HG03095 (cell line): ENCODE measurements around the gene BANF1.
A peak's percentile ranks its signal among the peaks of the same experiment; 100 is the strongest.

Experiments
- ATAC-seq: cut with Tn5 transposase; IDR thresholded peaks from one replicate; pipeline ENCODE4 v1.9.1; 2021; ENCODE audit warnings: moderate library complexity; ENCODE audit not compliant: unreplicated experiment

BANF1 gene

GRCh38 chr11:66035653-66036333, 33.5 kb downstream of the BANF1 start:
- no peak for ATAC-seq

DNA sequence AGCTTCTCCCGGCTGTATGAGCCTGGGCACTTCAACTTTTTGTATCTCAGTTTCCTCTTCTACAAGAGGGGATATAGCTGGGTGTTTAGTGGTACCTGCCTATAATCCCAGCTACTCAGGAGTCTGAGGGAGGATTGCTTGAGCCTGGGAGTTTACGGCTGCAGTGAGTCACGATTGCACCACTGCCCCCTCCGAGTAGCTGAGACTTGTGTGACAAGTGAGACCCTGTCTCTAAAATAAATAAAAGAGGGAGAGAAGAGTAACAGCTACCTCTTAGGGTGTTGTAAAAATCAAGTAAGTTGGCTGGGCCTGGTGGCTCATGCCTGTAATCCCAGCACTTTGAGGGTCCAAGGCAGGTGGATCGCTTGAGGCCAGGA, 34.0 kb downstream of the BANF1 start:
- no peak for ATAC-seq

- ATAC-seq = no peak
Observed at GRCh38 chr11:66037327-66037726, 35.0 kb downstream of the BANF1 start.

- no peak for ATAC-seq
Observed at GRCh38 chr11:66039765-66040164, 37.5 kb downstream of the BANF1 start.

- no peak for ATAC-seq
Observed at GRCh38 chr11:66042227-66042995, 40.1 kb downstream of the BANF1 start.

DNA sequence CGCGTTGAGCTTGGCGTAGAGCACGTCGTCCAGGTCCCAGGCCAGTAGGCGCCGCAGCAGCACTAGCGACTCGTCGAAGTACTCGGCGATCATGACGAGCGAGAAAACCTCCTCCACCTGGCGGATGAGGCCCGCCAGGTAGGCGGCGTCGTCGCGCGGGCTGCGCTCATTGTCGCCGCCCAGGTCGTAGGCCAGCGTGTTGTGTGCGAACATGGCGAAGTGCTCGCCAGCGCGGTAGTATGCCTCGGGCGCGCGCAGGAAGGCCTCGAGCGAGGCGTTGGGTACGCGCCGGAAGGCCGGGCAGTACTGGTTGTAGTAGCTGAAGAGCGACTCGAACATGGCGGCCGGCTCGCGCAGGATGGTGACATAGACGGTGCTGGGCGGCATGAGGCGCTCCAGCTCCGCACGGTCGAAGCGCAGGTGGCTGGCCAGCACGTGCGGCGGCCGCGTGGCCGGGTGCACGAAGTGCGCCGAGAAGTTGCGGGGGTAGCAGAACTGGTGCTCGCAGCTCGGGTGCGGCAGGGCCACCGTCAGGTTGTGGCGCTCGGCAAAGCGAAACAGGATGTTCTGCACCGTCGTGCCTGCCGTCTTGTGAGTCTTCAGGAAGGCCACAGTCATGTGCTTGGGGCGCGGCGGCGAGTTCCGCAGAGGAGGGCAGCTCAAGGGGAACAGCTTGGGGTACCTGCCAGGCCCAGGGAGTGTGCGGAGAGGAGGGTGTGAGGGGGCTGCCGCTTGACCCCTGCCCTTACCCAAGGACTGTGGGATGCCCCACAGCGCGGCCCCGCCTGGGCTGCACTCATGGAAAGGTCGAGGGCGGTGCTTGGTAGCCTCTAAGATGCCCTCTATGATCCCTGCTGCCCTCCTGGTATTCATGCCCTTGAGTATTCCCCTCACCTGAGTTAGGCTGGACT, 40.9 kb downstream of the BANF1 start:
- no peak for ATAC-seq

DNA sequence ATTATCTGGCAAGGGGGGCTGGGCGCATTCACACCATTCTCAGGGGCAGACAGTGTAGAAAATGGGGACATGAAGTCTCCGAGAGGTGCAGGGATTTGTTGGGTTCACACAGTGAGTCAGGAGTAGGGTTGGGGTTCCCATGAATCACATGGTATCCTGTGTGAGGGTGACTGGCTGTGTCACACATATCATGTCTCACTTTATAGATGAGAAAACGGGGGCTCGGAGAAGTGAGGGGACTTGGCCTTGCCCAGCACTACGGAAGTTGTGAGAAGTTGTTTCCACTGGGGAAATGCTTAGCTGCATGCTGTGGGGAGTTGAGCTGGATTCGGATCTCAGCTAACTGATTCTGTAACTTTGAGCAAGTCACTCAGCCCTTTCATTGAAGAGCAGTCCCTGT, 42.5 kb downstream of the BANF1 start:
- no peak for ATAC-seq

DNA sequence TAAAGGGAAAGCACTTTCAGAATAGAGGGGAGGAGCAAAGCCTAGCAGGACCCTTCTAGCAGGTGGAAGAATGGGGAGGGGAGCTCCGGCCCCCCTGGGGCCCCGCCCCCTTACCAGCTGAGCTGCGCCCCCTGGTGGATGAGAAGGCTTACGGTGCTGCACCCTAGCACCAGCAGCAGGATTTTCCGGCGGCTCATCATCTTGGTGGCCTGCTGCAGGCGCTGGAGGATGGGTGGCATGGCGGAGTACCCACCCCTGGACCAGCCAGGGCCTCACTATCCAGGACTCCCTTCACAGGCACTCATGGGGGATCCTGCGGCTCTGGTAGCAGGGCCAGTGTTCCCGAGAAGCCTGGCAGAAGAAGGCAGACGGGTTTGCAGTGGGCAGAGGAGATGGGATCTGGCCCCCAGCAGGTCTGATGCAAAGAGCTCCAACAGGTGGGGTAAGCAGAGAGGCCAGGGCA, 42.9 kb downstream of the BANF1 start:
- ATAC-seq = peak; percentile 64

DNA sequence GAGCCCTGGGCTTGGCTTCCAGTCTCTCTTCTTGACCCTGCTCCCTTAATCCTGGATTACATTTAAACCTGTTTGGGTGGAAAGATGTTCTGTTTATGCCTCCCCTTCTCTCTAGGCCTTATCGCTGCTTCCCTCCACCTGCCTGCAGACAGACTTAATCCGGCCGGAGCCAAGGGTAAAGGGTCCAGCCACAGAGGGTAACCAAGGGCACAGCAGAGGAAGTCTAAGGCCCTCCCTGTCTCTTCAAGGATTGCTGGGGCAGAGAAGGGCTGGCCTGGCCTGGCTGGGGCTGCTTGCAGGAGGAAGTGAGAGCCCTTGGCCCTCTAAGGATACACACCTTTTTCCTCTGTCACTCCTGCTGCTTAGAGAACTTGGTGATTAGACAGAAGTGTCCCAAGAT, 44.6 kb downstream of the BANF1 start:
- no peak for ATAC-seq

DNA sequence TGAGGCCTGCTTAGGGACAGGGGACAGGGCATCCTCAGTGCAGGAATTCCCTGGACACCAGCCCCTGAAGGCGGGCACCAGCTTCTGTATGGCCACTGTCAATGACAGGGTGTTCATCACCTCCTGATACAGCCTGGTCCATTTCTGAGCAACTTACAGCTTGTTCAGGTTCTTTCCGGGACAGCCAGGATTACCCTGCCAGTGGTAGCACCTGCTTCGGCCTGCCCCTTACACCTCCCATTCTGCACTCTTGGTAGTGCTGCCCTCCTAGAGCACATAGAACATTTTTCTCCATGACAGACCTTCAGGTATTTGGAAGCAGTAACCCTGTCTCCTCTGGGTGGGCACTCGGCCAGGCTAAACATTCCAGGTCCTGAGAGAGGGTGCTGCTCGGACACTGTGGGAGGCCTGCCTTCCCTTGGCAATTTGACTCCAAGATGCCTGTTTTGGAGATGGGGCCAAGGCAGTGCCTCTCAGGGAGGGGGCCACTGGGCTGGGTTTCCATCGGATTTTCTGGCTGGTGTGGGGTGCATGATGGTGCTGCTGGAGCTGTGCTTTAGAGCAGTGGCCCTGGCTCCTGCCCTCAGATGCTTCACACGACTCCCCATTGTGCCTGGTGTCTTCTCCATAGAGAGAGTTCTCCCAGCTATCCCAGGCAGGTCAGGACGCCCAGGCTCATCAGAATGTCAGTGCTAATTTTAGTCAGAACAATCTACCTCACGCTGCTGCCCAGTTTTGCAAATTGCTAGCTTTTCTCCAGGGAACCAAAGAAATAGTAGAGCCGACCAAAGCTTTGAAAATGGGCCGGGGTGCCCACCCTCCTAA, 45.5 kb downstream of the BANF1 start:
- ATAC-seq = no peak

DNA sequence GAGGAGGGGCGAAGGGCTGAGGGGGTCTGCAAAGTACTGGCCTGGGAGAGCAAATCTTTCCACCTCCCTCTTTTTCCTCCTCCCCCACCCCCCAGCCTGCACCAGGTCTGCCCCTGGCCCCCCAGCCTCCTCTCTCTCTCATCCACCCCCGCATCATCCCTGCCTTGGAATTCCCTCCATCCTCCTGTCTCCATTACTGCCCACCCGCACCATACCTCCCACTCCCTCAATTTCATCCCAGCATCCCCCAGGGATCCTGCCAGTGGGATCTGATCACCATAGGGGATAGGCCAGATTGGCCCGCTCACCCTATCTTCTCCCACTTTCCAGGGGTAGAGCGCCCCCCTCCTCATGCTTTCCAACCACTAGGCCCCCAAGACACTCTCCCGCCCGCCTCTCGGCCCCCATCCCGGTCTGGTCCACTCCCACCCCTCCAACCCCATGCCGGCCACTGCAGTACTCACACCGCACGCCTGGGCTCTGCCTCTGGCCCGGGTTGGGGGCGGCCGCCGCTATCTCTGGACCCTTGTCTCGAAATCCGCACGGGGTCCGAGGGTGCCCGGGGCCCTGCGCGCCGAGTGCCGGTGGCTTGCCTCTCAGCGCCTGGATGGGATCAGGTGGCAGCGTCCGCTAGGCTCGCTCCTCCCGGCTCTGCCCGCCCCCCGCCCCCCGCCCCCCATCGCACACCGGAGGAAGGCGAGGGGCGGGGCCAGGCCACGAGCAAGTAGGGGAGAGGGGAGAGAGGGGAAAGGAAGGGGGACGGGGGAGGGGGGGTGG, 46.4 kb downstream of the BANF1 start, which contains the start of gene GAL3ST3:
Gene GAL3ST3, minus strand, starts transcription at position 615 of the 777 bp plus-strand sequence. CDS start 3,746 bp downstream, outside the sequence.
- no peak for ATAC-seq

GRCh38 chr11:66050581-66051231, 48.4 kb downstream of the BANF1 start:
- ATAC-seq = no peak

GRCh38 chr11:66051371-66051765, 49.1 kb downstream of the BANF1 start:
- ATAC-seq = no peak

- peak; percentile 94 for ATAC-seq
Observed at GRCh38 chr11:66051766-66052663, 49.7 kb downstream of the BANF1 start, which contains the start of gene SF3B2. SF3B2 (plus strand) TSS chr11:66052364; CDS start chr11:66052385, 21 bp downstream.

- no peak for ATAC-seq
Observed at GRCh38 chr11:66052664-66052982, 50.3 kb downstream of the BANF1 start.
